GM21576 (cell line): ENCODE results near the gene MEGF8.

ENCODE experiments used
- ATAC-seq: cut with Tn5 transposase; IDR thresholded peaks from one replicate; pipeline ENCODE4 v1.9.1; 2021; ENCODE audit warnings: mild to moderate bottlenecking, moderate library complexity; ENCODE audit not compliant: unreplicated experiment

The MEGF8 gene

GRCh38 chr19:42375415-42376176 is 50.2 kb downstream of the MEGF8 start:
- no peak for ATAC-seq

DNA sequence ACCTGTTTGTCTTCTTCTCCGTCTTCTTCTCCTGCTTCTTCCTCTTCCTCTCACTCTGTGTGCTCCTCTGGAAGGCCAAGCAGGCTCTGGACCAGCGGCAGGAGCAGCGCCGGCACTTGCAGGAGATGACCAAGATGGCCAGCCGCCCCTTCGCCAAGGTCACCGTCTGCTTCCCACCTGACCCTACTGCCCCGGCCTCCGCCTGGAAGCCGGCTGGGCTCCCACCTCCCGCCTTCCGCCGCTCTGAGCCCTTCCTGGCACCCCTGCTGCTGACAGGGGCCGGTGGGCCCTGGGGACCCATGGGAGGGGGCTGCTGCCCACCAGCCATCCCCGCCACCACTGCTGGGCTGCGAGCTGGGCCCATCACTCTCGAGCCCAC is 50.7 kb downstream of the MEGF8 start:
- ATAC-seq = no peak

- no peak for ATAC-seq
Observed at GRCh38 chr19:42378225-42379215, 53.1 kb downstream of the MEGF8 start.

DNA sequence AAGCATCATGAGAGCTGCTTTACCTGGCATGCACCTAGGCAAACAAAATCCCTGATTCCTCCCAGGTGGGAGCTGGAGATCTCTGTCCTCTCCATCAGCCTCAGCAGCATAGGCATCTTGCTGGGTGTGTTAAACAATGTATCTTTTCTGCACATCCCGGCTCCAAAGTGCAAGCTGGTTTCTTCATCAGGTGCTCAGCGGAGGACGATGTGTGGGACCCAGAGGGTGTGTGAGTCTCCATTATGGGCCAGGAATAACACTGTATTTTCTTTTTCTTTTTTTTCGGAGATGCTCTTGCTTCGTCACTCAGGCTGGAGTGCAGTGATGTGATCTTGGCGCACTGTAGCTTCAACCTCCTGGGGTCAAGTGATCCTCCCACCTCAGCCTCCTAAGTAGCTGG is 54.7 kb downstream of the MEGF8 start:
- ATAC-seq = no peak

DNA sequence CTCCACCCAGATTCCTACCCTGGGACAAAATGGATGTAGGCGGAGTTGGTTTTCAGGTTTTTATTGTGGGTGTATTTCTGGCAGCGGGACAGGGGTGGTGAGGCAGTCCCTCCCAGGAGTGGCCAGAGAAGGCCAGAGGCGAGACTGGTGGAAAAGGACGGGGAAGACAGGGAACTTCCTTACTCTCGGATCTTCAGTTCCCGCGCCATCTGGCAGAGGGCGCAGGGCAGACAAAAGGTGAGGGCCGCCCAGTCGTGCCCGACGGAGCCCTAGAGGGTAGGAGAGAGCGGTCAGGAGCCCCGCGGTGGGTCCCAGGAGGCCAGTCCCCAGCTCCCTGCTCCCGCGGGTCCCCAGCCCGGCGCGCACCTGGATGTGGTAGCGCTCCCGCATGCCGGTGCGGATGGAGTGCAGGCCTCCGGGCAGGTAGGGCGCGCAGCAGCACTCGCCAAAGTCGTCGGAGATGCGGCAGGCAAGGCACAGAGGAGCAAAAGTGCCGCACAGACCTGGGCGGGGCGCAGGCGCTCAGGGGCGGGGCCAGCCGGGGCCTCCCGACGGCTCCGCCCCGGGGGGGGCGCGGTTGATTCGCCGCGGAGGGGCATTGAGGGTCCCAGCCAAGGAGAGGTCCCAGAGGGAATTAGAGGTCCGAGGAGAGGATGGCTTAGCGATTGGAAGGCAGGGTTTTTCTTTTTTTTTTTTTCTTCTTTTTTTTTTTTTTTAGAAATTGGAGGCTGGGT is 61.7 kb downstream of the MEGF8 start:
- no peak for ATAC-seq

GRCh38 chr19:42388851-42389489 is 63.5 kb downstream of the MEGF8 start:
- ATAC-seq = no peak

DNA sequence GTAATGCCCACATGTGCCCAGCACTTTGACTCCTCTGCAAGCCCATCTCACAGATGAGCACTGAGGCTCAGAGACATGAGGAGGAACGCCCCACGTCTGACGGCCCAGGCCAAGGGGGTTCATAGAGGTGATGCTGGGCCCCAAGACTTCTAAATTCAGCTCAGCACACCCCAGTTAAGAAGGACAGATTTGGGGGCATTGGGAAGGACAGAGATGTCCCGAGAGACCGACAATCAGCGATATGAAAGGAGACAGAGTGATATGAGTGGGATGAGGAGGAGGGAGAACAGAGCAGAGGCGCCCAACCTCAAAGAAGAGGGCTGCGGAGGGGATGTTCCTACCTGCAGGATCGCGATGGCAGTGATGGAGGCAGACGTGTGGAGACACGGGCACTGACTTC is 64.5 kb downstream of the MEGF8 start, which contains the start of gene CNFN:
CNFN (minus strand) TSS at position 399 of the 400 bp plus-strand sequence. CDS start 1,260 bp downstream, outside the sequence.
- no peak for ATAC-seq

- ATAC-seq = no peak
Observed at GRCh38 chr19:42392165-42392564, 66.7 kb downstream of the MEGF8 start.

GRCh38 chr19:42394751-42395150 is 69.3 kb downstream of the MEGF8 start:
- ATAC-seq = no peak

- peak; percentile 95 for ATAC-seq
Observed at GRCh38 chr19:42396381-42397262, 71.2 kb downstream of the MEGF8 start.

- ATAC-seq = no peak
Observed at GRCh38 chr19:42397263-42398166, 72.1 kb downstream of the MEGF8 start.

DNA sequence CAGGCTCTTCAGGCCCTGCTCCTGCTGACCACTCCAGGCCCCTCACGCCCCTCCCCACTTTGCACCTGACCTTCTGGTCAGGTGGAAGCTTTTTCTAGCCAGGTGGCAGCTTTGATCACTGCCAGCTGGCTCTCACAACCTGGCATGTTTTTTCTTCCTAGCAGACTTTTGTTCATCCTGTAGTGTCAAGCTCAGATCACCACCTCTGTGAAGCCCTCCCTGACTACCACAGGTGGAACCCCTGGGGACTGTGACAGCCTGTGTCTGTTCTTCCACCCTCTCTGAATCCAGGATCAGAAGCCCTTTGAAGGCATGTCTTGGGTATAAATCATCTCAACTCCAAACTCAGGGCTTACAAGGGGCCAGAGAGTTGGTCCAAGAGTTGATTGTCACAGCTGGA is 75.0 kb downstream of the MEGF8 start:
- no peak for ATAC-seq

DNA sequence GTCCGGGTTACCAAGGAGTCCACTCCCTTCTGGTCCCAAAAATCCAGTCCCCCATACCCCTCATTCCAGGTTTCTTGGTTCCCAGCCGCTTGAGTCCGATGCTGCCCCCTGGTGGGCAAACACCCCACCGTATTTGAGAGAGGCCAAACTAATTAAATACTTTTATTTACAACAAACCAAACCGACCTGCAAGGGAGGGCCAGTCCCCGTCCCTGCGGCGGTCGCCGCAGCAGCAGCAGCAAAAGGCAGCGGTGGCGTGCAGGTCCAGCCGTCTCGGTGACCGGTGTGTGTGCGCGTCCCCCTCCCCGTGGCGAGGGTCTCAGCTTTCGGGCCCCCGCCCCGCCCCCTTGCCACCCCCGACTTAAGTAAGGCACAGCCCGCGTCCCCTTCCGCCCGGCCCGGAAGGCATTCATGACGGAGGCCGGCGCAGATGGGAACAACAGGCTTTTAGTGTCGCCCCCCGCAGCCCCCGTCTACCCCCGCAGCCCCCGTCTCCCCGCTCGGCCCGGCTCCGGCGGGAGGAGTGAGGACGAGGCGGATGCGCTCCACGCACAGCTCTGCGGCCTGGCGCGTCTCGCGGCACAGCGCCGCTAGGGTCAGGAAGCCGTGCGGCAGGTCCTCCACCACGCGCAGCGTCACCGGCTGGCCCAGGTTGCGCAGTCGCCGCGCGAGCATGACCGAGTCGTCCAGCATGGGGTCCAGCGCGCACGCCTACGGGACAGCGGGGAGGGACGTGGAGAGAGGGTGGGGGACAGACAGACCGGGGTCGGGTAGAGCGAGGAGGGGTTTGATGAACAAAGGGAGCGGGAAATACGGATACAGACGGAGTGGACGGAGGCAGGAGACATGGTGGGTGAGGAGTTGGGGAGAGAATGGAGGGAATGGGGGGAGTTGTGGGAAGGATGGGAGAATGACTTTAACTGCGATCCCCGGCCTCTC is 76.2 kb downstream of the MEGF8 start:
- no peak for ATAC-seq

GRCh38 chr19:42402376-42403116 is 77.1 kb downstream of the MEGF8 start:
- no peak for ATAC-seq

- no peak for ATAC-seq
Observed at GRCh38 chr19:42403586-42403985, 78.2 kb downstream of the MEGF8 start.

DNA sequence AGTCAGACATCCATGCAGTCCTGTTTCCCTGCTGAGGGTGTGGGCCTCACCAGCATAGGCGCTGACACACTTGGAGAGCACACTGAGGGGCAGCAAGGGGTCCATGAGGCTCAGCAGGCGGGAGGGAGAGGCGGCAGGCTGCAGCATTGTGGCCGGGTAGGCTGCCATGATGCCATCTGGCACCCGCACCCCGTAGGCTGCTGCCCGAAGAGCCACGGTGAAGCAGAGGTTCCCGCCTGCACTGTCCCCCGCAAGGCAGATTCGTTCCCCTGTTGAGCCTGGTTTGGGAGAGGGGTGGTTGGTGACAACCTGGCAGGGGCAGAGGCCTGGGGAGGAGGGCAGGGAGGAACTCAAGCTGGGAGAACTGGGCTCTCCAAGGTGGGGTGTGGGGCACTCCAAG is 80.7 kb downstream of the MEGF8 start:
- ATAC-seq = no peak
